Subcutaneous adipose tissue (tissue), 4 donors: Measurements from ENCODE around the gene SH3BP2. TPM values are rescaled to one million over a fixed set of nuclear protein-coding genes. Genes with fewer than 3 reads are reported as not detected.

Experiments used
- total RNA-seq, 4 donors: library from RNA; depleted of rRNA; stranded (reverse); fragments of >200 nt; gene quantifications; one replicate each; pipeline ENCODE4 v1.1.0, GENCODE V29; 2016
- TF ChIP-seq, protein P1 (sequence below): fragments of 450-650 bp; IDR thresholded peaks from one replicate; pipeline ENCODE4 v1.5.1; 2016; ENCODE audit warnings: low read depth, mild to moderate bottlenecking, control low read depth, antibody characterized with exemption, moderate library complexity

Gene SH3BP2
- total RNA-seq, 4 donors from 2014 or later: 23.5 to 52.7 (median 43.7) TPM

DNA sequence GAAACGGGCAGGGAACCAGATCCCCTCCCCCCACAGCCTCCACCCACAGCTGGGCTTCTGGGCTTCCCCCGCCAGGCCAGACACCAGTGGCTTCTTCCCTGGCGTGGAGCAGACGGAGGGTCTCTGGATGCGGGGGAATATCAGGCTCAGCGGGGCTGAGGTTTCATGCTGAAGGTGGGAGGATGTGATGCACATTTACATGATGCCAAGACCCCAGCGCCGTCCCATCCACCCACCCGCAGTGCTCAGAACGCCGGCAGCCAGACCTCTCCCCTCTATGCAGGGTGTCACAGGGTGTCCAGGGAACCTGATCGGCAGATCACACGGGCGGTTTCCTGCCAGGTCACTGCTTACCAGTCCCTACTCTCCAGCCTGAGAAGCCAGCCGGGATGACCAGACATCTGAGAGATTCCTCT is 24.0 kb upstream of the SH3BP2 start:
- TF ChIP-seq, protein P1, sequence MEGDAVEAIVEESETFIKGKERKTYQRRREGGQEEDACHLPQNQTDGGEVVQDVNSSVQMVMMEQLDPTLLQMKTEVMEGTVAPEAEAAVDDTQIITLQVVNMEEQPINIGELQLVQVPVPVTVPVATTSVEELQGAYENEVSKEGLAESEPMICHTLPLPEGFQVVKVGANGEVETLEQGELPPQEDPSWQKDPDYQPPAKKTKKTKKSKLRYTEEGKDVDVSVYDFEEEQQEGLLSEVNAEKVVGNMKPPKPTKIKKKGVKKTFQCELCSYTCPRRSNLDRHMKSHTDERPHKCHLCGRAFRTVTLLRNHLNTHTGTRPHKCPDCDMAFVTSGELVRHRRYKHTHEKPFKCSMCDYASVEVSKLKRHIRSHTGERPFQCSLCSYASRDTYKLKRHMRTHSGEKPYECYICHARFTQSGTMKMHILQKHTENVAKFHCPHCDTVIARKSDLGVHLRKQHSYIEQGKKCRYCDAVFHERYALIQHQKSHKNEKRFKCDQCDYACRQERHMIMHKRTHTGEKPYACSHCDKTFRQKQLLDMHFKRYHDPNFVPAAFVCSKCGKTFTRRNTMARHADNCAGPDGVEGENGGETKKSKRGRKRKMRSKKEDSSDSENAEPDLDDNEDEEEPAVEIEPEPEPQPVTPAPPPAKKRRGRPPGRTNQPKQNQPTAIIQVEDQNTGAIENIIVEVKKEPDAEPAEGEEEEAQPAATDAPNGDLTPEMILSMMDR: no peak

DNA sequence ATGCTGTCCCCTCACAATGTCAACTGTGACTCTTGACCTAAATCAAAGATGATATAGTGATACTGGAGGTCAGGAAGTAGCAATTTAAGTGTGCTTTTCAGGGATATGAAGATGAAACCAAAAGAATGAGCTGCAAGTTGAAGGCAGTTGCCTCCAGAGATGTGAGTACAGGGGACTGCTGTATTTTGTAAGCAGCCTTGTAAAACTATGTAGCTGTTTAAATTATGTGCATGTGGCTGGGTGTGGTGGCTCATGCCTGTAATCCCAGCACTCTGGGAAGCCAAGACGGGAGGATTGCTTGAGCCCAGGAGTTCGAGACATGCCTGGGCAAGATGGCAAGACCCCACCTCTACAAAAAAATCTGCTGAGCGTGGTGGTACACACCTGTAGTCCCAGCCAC is 21.6 kb upstream of the SH3BP2 start:
- TF ChIP-seq, protein P1: no peak

- TF ChIP-seq, protein P1: no peak
These were observed 11.0 kb upstream of the SH3BP2 start for GRCh38 chr4:2781911-2782310.

GRCh38 chr4:2783790-2784189 is 9.1 kb upstream of the SH3BP2 start:
- TF ChIP-seq, protein P1: no peak

DNA sequence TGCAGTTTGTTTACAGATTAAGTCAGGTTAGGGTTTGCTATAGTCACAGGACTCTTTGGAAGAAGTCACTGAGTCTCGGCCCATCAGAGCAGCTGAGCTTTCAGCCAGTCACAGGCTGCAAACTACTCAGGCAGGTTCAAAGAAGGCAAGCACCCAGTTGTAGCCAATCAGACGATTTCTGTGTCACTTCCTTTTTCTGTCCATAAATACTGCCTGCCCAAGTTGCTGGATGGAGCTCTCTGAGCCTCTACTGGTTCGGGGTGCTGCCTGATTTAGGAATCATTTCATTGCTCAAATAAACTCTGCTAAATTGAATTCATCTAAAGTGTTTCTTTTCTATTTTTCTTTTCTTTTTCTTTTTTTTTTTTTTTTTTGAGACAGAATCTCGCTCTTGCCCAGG is 7.3 kb upstream of the SH3BP2 start:
- TF ChIP-seq, protein P1: no peak

DNA sequence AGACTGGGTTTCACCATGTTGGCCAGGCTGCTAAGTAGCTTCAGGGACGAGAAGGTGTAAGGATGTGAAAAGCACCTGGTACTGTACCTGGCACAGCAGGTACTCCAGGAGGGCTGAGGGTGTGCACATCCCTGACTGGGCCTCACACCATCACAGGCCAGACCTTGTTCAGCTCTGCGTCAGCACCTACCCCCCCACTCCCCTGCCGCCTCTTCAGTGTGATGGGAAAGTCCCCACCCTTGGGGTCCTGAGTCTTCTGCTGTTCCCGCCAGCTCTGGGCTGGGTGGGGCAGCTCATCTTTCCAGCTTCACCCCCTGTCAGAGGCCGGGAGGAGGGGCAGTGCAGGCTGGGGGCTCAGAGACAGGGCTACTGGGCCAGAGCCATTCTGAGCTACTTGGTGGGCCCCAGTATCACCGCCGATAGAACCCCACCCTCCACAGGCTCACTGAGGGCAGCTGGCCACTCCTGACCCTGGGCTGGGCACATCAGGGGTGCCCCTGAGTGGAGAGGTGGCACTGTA is 6.7 kb upstream of the SH3BP2 start:
- TF ChIP-seq, protein P1: no peak

GRCh38 chr4:2786794-2787229 is 6.1 kb upstream of the SH3BP2 start:
- TF ChIP-seq, protein P1: no peak
